Measurements from ENCODE around the gene IGSF10.

The IGSF10 gene

DNA sequence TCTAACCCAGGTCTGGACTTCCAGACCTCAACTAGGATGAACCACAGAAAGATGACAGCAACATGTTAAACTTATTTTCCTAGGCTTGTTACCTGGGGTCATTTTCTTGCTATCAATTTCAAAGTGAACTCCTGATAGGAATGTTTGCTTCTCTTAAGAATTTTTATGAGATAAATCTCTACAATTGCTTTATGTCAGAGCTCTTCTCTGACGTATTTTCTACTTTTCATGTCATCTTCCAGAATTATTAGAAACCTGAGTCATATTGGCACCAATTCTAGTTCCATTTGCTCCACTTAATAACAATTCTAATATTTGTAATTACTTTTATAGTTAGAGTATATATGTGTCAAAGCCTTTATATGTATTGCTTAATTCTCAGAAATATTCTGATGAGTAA is 2.1 kb upstream of the IGSF10 start:
- no peak for DNase-seq

GRCh38 chr3:151462278-151462780 is 1.5 kb upstream of the IGSF10 start:
- DNase-seq, result no peak

DNA sequence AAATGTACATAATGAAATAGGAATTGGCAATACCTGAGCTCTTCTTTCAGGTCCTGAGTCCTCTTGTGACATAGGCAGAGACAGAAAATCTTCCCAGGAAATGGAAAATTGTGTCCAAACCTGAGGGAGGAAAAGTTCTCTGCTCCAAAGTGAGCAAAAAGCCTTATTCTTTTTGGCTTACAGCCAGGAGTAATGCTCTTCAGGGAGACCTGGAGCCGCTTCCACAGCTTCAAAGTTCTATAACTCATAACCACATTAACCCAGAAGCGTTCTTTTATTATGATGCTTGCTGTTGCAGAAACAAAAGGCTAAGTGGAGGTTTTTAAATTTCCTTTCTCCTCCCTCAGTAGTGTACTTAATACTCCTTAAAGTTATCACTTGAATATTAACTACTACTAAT is 633 bp downstream of the IGSF10 start:
- no peak for DNase-seq

DNA sequence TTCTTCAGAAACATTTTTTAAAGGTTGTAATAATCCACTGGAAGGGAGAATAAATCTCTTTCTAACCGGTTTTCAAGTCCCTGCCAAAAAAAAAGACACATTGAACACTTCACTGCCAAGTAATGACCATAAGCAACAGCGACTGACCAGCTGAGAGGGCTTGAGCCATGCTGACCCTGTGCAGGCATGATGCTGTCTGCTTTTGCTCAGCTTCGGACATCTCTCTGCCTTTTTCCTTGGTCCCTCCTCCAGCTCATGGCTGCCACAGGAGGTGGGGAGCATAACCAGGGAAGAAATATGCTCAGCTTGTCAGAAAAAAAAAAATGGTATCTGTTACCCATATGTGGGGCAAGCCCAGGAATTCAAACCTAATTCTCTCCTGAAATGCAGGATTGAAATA is 1.5 kb downstream of the IGSF10 start:
- no peak for DNase-seq

DNA sequence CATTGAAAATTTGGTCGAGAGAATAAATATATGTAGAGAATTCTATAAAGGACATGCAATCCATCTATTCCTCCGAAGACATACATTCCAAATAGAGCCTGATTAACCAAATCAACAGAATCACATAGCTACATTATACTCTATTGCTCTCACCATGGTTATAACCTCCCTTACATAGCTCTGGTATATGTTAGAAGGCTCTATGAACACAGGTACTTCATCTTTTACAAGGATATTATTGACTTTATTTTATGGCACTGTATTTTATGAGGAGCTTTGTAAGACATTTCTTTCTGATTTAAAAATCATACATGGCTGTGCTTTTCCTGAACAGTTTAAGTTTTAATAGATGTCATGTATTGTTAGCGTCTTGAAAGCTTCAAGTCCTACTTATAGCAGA is 4.8 kb downstream of the IGSF10 start:
- DNase-seq, result no peak

DNA sequence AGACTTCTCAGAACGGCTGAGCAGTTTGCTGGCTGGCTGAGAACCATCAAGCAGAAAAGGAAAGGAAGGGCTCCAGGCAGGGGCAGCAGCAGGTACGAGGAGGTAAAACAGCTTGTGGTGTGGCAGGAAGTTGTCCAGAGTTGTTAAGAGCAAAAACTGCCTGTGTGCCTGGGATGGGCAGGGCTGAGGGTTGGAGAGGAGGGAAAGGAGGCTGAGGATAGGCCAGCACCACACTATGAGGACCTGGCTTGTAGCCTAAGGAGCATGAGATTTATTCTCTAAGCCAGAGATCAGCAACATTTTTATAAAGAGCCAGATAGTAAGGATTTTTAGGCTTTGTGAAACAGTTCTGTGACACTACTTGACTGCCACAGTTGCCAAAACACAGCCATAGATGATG is 8.0 kb downstream of the IGSF10 start:
- DNase-seq, result no peak

- no peak for DNase-seq
These were observed 8.5 kb downstream of the IGSF10 start for GRCh38 chr3:151452368-151452767.

- DNase-seq, result no peak
These were observed 14.9 kb downstream of the IGSF10 start for GRCh38 chr3:151446002-151446340.

DNA sequence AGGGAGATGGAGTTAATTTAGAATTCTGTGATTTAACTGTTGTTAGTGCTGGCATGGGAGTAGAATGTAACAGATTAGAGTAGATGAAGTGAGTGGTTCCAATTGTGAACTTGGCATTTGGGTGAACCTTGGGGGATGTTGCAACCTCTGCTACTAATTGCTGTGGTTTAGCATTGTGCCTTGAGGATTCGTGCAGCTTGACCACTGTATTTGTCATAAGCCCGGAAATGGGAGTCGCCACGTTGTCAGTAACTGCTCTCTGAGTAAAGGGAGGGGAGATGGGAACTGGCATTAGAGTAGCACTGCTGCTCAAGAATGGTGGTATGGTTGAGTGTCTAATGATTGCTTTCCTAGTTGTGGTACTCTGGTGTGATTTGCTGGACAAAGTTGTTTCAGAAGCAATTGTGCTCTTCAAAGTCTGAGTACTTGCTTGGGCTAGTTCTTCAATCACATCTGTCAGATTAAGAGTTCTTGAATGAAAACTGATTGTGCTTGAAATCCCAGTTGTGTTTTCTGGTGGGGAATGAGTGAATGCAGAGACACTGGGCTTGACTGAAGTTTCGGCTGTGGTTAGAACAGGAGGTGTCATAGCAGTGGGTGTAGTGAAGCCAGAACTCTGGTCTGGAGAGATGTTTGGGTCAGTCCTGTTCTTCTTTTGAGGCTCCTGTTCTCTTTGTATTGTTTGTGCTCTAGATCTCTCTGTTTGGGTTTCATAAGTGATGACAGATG is 15.4 kb downstream of the IGSF10 start:
- no peak for DNase-seq

DNA sequence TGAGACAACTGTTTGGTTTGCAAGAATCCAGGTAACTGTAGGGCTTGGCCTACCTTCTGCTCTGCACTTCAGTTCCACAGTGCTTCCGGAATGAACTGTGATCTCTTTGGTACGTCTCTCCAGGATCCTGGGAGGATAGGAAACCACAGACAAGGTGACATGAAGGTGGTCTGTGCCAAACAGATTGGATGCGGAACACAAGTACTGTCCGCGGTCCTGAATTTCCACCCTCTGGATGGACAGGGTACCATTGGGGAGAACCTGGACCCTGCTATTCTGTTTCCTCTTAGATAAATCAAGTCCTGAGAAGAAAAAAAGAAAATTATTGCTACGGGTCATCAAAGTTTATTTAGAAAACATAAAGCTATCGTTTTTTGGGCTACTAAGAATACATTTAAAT is 17.3 kb downstream of the IGSF10 start:
- no peak for DNase-seq

- DNase-seq, result no peak
These were observed 19.9 kb downstream of the IGSF10 start for GRCh38 chr3:151440940-151441339.

DNA sequence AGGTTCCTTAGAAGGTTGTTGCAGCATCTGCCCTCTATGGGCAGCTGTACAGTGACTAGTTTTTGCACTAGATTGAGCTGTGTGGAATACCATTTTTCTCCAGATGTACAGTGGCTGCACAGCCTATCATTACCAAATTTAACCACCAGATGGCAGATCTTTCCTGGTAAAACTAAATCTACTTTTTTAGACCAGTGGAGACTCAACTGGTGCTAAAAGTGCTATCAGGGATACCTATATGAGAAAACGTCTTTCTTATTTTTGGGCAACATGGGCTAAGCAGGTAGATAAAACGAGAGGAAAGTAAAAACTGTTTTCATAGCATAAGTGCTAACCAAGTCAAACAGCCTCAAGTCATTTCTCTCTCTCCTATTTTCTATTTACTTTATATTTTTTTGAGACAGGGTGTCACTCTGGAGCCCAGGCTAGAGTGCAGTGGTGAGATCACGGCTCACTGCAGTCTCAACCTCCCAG is 21.2 kb downstream of the IGSF10 start:
- no peak for DNase-seq

- no peak for DNase-seq
These were observed 23.0 kb downstream of the IGSF10 start for GRCh38 chr3:151437906-151438305.

DNA sequence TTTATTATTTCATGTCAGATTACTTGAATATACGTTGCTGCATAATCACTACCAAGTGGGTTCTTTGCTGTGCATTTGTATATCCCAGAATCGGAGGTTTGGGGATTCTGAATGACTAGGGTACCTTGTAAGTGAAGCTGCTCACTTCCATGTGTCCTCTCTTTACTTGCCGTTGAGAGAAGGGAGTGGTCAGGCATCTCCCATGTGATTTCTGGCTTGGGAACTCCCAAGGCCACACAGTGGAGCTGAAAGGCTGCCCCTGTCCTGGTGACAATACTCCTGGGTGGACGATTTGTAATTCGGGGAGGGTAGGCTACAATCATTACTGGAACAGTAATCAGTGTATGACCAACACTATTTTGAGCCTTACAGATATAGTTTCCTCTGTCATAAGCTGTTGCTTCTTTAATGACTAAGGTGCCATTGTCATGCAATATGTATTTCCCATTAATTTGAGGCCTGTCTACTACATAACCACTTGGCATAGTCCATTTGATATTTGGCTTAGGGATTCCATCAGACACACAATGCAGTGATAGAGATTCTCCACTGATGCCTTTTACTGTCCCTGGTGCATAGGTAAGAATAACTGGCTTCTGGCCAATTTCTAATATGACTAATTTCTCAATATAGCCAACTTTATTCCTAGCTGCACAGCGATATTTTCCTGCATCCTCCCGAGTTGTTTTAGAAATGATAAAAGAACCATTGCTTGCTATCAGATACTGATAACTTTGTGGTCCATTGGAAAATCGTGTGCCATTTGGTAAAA is 24.0 kb downstream of the IGSF10 start:
- DNase-seq, result no peak

- no peak for DNase-seq
These were observed 26.5 kb downstream of the IGSF10 start for GRCh38 chr3:151434151-151434890.

DNA sequence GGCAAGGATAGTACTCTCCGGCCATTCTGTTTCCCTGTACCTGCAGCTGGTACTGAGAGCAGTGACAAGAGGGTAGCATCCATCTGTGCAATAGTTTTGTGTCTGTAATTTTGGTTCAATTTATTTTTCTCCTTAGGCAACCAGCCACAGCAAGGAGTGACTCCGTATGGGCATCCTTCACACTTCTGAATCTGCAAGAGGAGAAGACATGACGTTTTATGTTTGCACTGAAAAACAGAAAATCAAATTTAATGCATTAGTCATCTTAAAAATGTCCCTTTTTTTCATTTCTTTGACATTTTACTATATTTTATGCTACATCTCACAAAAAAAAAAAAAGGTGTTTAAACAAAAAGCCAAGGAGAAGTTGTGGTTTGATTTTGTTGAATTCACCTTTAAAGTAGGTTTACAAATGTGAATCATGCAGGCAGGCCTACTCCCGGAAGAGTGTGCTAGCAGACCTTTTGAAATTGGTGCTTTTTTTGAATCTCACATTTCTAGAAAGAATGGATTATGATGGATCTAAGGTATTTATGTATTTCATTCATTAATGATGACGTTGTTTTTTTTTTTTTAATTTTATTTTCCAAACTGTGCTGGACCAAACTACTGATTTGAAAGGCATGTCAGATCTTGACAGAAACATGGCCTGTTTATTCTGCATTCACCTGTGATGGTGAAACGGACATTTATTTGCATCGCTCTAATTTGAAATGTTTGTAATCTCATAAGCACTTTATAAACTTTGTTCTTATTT is 28.1 kb downstream of the IGSF10 start:
- no peak for DNase-seq

GRCh38 chr3:151431940-151432339 is 28.9 kb downstream of the IGSF10 start:
- DNase-seq, result no peak

DNA sequence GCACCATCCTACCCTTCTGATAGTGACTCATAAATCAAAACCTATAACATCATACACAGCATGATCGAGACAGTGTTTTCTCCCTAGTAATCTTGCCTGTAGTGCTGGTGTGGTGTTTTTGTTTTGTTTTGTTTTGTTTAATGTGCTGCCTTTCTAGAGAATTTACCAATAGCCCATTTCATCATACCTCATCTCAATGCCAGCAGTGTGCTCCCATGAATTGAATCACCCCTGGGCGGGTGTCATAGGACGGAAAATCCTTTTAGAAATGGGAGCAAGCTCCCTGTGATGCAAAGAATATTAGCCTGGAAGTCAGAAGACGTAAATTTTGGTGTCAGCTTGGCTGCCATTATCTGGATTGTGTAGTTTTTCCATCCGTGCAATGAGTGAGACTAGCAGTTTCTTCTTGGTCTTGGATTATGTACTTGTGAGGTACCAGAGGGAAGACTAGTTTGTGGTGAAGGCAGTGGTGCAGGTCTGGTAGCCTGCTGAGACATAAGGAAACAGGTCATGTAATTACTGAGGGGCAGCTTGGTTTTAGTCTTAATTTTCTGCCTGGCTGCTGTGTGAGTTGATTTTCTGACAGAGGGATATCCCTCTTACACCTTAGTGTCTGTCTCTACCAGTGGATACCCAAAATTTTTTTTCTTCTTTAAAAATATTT is 29.9 kb downstream of the IGSF10 start:
- DNase-seq, result no peak

GRCh38 chr3:151428386-151428785 is 32.5 kb downstream of the IGSF10 start:
- no peak for DNase-seq

DNA sequence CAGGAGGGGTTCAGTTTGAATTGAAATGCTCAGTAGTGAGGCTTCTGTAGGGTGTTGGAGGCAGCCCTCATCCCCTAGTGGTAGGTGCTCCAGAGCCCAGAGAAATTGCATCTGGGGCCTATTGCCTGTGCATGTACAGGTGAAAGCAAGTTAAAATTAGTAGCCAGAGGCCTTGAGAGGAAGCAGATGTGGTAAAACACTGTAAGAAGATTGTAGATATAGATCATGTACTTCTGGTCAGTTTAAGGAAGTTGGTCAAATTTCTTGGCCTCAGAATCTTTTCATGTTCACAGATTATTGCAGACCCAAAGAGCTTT is 34.6 kb downstream of the IGSF10 start:
- no peak for DNase-seq

DNA sequence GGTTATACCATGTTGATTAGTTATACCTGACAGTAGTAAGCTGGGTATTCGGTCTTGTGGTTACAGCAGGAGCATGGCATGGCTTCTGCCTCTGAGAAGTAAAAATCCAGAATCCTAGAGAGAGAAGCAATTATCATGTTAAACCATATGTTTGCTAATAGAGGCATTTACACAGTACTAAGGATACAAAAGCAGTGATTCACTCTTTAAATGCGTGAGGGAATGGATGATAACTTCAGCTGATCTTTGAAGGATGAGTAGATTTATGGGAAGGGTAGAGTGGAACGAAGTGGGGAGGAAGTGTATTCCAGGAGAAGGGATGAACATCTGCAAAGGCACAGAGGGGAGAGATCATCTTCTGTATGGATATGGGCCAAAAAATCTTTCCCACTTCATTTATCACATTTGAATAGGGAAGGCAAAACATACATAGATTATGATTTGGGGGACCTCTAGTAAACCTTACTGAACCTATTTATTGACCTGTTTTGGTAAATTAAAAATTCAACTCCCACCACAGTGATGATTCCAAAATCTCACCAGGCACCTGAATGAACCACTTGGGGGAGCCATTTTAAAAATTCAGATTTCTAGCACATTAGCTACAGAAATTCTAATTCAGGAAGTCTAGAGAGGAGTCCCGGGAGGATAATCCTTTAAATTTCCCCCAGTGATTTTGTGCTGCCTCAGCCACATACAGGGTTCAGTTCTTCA is 35.1 kb downstream of the IGSF10 start:
- DNase-seq, result no peak

DNA sequence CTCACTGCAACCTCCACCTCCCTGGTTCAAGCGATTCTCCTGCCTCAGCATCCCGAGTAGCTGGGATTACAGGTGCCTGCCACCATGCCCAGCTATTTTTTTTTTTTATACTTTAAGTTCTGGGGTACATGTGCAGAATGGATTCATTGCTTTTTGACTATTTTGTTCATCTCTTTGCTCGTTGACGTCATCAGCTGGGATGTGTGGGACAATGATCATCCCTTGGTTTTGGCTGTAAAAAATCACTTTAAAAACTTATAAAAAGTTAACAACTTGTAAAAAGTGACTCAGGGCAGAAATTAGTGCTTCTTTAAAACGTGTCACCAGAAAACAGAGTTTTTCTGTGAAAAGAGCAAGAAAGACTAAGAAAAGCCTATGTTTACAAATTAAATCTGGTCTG is 37.8 kb downstream of the IGSF10 start:
- no peak for DNase-seq
